Pericardium fibroblast (primary cell): ENCODE data around the gene CAPN13. TPM values are rescaled to one million over a fixed set of nuclear protein-coding genes. Genes with fewer than 3 reads are reported as not detected.

Source experiments
- total RNA-seq: library from RNA; depleted of rRNA; stranded (reverse); fragments of >200 nt; gene quantifications from 2 replicates; pipeline ENCODE4 v1.2.3, GENCODE V29; 2015

Gene CAPN13
- total RNA-seq = not detected in 2 replicates

GRCh38 chr2:30807249-30807648 is at the start of gene CAPN13:
Gene CAPN13, minus strand, starts transcription at chr2:30807446. Its CDS starts 20,121 bp downstream, at chr2:30787325.

